WTC11 (cell line): ENCODE results near the gene LRRK2.

Experiments used
- FOXK1 ChIP-seq: sonication (generic); formaldehyde crosslinking; IDR thresholded peaks from 2 replicates; pipeline ENCODE4 v1.8.0; 2022; ENCODE audit warnings: mild to moderate bottlenecking, moderate library complexity, missing genetic modification reagents
- SP1 ChIP-seq: sonication (generic); formaldehyde crosslinking; conservative IDR thresholded peaks from 2 replicates; pipeline ENCODE4 v1.8.1; 2022; ENCODE audit warnings: missing genetic modification reagents
- TF ChIP-seq, protein P1 (sequence below): fragments of 200-600 bp; IDR thresholded peaks from 2 replicates; pipeline ENCODE4 v1.8.0; 2022; ENCODE audit warnings: antibody characterized with exemption
- TF ChIP-seq, protein P2 (sequence below): sonication (generic); formaldehyde crosslinking; IDR thresholded peaks from 2 replicates; pipeline ENCODE4 v1.8.1; 2022; ENCODE audit warnings: mild to moderate bottlenecking, moderate library complexity, missing genetic modification reagents

DNA sequence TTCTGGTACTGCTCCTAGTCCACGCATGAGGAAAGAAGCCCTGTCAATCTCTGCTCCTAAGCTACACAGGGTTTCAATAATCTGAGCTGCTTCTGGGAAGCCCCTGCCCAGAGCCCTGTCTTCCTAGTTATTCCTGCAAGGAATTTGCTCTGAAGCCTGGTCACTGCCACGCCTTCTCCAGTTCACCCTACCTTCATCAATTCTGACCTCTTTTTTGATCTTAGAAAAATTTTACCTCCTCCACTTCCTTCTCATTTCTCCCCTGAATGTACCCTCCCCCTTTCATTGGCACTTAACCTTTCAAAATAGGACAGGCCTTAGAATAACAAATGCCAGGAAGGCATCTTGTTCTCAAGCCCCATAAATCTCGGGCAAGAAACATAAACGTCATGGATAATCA, 14.9 kb upstream of the LRRK2 start:
- TF ChIP-seq, protein P1, sequence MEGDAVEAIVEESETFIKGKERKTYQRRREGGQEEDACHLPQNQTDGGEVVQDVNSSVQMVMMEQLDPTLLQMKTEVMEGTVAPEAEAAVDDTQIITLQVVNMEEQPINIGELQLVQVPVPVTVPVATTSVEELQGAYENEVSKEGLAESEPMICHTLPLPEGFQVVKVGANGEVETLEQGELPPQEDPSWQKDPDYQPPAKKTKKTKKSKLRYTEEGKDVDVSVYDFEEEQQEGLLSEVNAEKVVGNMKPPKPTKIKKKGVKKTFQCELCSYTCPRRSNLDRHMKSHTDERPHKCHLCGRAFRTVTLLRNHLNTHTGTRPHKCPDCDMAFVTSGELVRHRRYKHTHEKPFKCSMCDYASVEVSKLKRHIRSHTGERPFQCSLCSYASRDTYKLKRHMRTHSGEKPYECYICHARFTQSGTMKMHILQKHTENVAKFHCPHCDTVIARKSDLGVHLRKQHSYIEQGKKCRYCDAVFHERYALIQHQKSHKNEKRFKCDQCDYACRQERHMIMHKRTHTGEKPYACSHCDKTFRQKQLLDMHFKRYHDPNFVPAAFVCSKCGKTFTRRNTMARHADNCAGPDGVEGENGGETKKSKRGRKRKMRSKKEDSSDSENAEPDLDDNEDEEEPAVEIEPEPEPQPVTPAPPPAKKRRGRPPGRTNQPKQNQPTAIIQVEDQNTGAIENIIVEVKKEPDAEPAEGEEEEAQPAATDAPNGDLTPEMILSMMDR: no peak
- TF ChIP-seq SP1 (CRISPR knock-in tag) (no peak), FOXK1 (CRISPR knock-in tag) (no peak)
- TF ChIP-seq, protein P2, sequence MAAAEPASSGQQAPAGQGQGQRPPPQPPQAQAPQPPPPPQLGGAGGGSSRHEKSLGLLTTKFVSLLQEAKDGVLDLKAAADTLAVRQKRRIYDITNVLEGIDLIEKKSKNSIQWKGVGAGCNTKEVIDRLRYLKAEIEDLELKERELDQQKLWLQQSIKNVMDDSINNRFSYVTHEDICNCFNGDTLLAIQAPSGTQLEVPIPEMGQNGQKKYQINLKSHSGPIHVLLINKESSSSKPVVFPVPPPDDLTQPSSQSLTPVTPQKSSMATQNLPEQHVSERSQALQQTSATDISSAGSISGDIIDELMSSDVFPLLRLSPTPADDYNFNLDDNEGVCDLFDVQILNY: no peak
